Melanocyte of skin (primary cell): ENCODE data around the gene NIPAL3. TPM values are rescaled to one million over a fixed set of nuclear protein-coding genes. Genes with fewer than 3 reads are reported as not detected.

Experiments
- total RNA-seq, 2 donors: library from RNA; depleted of rRNA; stranded (reverse); fragments of >200 nt; gene quantifications; 2 replicates each; pipeline ENCODE4 v1.2.3, GENCODE V29; 2012

Gene NIPAL3
- total RNA-seq: 10 to 100 TPM; 20.6 to 47.1 TPM

DNA sequence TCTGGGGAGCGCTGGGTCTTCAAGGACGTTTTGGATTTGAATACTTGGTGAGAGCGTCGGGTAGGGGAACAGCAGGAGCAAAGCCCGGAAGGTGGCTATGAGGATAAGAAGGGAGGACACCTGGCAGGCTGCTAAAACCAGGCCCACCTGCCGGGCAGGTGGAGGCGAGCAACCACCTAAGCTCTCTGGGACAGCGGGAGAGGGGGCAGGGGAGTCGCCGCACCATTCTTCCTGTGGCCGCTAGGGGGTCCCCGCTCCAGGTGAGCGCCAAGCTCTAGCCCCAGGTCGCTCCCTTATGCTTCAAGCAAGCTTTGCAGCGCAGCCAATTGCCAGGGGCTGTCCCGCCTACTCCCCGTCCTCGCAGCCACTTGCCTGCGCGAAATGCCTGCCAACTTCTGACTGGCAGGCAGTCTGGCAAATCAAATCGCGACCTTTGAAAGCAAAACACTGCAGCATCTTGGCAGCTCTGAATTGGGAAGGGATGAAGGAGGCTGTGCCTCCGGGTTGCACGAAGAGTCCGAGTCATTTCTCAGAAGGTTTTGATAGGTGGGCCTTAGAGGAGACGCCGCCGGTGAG is at the start of gene NIPAL3:
TSS of gene NIPAL3 (plus strand) at position 469 of the 576 bp plus-strand sequence. CDS start 3,746 bp downstream, outside the sequence.

GRCh38 chr1:24413350-24414163 is 2.0 kb upstream of the NIPAL3 start, which contains the start of gene STPG1:
Gene STPG1 (minus strand): TSS chr1:24413782. CDS start chr1:24401388, 12,394 bp downstream.

DNA sequence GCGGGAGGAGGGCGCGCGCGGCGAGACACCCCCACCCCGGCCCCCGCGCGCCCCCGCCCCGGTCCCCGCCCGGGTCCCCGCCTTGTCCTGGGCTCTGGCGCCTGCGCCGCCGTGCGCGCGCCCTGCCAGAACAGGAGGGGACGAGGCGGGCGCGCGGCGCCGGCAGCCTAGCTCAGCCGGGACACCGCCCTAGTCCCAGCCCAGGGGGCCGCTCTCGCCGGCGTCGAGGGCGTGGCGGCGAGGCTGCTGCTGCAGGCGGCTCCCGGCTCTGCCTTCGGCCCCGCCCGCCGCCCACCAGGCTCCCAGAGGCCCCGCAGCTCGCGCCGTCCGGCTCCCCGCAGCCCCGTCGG is 87.1 kb downstream of the NIPAL3 start, which contains the start of gene RCAN3:
TSS of gene RCAN3 (plus strand) at position 128 of the 350 bp plus-strand sequence. CDS start 11,537 bp downstream, outside the sequence.

Other genes with a start within 250 kb of the NIPAL3 start
- gene IFNLR1, start 228.5 kb upstream of the NIPAL3 start, total RNA-seq: under 1 TPM; 0.33 to 0.34 TPM
- not detected for gene GRHL3, start 96.4 kb upstream of the NIPAL3 start, total RNA-seq
- gene STPG1, start 2.0 kb upstream of the NIPAL3 start, total RNA-seq: 10 to 100 TPM in 1 of 2 donors, 1 to 10 TPM in 1; 9.0 to 12.4 TPM
- gene RCAN3, start 87.0 kb downstream of the NIPAL3 start, total RNA-seq: 10 to 100 TPM; 13.7 to 23.4 TPM
- under 1 TPM in 1 of 2 donors, not detected in 1; under 0.01 TPM for gene NCMAP, start 140.3 kb downstream of the NIPAL3 start, total RNA-seq
- gene SRRM1, start 227.5 kb downstream of the NIPAL3 start, total RNA-seq: 10 to 100 TPM; 57.5 to 57.9 TPM